ENCODE data around the gene CORO2B. TPM values are rescaled to one million over a fixed set of nuclear protein-coding genes. Genes with fewer than 3 reads are reported as not detected.
A peak's percentile ranks its signal among the peaks of the same experiment; 100 is the strongest.

The CORO2B gene
- total RNA-seq, 1 experiment from 2014 or later = not detected

DNA sequence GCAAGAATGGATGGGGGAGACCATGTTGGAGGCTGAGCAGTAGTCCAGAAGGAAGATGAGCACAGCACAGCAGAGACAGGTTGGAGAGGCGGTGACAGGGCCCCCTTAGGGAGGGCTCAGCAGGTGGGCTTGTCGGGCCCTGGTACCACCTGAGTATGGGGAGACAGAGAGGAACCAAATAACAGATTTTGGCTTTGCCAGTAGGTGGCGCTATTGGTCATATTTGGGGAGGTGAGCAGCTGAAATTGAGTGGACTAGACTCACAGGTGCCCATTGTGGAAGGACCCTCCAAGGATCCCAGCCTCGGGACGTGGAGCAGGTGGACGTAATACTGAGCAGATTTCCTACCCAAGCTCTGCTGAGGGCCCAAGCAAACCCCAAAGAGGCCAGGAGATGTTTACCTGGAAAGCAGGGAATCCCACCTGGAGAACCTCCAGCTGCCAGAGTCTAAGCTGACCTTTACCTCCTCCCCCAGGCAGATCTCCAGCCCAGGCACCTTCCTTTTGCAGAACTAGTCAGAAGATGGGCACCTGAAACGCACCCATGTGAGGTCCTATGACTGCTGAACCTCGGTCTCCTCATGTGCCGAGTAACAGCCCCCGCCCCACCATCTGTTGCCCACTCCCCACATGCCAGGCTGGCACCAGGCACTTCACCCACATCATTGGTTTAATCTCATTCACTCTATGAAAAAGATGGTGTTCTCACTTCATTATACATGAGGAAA is 24.6 kb upstream of the CORO2B start:
- DNase-seq (ENCODE audit: extremely low read depth, low read depth) = peak; percentile 69

DNA sequence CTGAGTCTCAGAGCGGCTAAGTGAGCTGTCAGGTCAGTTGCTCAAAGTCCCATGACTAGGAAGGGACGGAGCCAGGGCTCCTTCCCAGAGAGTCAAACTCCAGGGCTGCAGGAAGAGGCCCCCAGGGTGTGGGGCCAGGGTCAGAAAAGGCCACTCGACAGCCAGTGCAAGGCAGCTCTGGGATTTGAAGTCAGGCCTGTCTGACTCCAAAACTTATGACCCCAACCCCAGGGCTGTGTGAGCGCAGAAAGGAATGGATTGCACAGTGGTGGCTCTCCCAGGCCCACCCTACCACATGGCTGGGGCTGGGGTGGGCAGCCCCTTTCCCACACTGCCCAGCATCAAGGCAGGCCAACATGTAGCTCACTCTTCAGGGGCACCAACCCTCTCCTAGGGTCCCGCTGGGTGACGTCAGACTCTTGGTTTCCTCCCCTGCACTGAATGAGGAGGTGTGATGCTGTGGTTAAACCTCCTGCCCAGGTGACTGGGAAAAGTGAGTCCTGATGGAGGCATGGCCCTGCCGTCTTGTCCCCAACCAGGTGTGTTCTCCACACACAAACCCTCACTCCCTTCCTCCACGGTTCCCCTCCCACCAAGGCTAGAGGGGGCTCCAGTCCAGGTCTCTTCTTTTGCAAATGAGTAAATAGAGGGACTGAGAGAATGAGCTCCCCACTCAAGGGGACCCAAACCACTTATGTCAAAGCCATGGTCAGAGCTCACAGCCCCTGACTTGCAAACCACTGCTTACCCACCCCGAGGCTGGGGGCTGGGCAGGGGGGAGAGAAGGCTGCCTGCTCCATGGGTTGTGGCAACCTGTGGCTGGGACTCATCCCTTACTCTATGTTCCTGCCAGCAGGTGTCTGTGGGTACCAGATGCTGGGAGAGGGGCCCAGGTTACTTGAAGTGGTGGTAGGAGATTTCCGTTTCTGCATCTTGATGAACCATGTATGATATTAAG is 23.8 kb upstream of the CORO2B start:
- no peak for DNase-seq (ENCODE audit: extremely low read depth, low read depth)

DNA sequence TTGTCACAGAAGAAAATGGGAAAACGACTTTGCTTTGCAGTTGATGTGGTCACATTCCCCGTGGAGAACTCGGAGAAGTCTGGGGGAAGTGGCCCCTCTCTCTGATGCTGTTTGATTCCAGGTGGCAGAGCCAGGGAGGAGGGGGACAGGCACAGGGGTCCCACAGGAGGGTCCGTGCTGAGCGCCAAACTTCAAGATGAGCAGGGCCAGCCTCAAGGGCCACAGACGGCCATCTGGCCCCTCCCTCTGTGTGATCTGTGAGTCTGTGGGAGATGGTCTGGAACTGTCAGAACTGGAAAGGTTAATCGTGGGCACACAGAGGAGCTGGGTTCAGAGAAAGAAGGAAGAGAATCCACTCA is 23.1 kb upstream of the CORO2B start:
- DNase-seq (ENCODE audit: extremely low read depth, low read depth) = no peak

DNA sequence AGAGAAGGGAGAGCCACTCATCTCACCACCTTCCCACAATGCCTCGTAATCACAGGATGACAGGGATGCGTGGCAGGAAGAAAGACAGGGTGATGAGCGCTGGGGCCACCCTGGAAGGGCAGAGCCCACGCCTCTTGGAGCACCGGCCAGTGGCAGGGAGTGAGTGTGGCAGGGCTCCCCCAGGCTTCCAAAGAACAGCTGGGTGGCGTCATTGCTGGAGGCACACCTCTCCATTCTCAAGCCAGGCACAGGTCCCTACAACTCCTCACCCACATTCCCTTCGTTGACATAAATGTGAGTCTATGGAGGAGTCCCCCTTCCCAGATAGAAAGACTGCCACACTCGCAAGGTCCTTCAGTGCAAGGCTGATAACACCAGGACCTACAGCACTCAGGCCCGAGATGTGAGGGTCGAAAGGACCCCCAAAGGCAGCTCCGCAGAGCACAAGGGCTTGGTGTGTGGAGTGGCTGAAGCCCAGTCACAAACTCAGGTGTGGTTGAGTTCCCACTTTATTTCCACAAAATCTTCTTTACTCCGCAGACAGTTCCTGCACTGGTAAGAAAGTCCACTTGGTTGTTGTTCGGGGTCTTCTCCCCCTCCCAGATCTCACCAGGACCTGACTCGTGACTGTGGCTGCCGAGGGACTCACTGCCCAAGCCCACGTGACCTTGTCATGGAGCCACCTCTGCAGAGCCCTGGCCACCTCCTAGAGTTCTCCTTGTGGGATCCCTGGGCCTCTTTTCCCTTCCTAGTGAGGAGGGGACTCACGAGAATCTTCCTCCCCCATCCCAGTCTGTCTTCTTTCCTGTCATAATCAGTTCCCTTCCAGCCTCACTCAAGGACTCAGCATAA is 22.4 kb upstream of the CORO2B start:
- no peak for DNase-seq (ENCODE audit: extremely low read depth, low read depth)

DNA sequence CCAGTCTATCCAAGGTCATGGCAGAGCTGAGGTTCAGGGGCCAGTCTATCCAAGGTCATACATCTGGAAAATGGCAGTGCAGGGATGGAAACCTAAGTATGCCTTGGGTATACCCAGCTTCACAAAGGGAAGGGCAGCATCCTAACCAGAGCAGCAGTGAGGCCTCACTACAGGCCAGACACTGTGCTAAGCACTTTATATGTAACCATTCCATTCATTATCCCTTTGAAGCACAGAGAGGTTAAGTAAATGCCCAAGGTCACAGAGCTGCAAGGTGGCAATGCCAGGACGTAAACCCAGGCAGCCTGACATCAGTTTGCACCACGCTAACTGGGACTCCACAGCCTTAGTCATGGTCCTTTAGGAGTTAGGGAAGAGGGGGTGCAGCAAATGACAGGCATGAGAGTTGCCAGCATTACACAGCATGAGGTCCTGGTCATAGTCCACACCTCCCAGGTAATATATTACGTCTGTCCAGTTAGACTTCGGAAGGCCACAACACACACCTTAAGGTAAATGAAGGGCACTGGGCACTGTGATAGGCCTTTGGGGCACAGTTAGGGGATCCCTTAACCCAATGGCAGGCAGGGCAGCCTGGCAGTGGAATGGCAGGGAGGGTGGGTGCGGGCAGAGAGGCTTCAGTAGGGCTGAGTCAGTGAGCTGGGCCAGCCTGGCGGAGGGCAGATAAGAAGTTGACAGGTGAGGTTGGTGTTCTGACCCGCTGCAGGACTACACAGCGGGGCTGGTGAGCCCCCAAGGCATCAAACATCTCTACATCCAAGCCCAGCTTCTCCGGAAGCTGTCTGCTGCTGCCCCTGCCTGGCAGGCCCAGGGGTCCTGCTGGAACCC is 21.1 kb upstream of the CORO2B start:
- DNase-seq (ENCODE audit: extremely low read depth, low read depth) = no peak

DNA sequence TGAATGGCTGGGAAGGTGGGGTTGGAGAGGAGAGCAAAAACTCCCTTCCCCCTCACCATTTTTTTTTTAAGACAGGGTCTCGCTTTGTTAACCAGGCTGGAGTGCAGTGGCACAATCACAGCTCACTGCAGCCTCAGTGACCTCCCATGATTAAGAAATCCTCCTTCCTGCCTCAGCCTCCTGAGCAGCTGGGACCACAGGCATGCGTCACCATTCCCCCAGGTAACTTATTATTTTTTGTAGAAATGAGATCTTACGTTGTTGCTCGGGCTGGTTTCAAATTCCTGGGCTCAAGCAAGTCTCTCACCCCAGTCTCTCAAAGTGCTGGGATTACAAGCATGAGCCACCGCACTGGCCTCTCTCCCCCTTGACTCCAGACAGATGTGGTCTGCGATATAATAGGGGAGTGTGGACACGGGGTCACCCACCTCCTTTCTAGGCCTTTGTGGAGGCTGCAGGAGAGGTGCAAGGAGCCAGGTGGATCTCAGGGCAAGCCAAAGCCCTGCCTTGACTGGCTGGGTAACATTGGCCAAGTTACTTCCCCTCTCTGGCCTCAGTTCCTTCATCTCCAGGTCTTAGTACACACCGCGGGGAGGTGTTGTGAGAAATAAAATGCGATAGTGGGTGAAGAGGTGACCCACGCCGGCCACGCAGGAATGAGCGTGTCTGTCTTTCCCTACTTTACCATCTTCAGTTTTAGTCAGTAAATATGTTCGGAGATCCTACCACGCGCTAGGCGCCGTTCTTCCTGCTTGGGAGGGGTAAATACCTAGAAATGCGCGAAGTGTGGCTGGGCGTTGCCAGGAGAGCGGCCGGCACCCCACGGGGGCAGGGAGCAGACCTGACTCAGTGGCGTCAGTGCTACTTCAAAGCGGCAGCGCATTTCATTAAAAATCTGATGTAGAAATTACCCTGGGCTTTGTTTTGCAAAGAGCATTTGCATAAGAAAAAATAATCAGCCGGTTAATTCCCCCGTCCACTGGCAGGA is 20.2 kb upstream of the CORO2B start:
- DNase-seq (ENCODE audit: extremely low read depth, low read depth) = no peak

DNA sequence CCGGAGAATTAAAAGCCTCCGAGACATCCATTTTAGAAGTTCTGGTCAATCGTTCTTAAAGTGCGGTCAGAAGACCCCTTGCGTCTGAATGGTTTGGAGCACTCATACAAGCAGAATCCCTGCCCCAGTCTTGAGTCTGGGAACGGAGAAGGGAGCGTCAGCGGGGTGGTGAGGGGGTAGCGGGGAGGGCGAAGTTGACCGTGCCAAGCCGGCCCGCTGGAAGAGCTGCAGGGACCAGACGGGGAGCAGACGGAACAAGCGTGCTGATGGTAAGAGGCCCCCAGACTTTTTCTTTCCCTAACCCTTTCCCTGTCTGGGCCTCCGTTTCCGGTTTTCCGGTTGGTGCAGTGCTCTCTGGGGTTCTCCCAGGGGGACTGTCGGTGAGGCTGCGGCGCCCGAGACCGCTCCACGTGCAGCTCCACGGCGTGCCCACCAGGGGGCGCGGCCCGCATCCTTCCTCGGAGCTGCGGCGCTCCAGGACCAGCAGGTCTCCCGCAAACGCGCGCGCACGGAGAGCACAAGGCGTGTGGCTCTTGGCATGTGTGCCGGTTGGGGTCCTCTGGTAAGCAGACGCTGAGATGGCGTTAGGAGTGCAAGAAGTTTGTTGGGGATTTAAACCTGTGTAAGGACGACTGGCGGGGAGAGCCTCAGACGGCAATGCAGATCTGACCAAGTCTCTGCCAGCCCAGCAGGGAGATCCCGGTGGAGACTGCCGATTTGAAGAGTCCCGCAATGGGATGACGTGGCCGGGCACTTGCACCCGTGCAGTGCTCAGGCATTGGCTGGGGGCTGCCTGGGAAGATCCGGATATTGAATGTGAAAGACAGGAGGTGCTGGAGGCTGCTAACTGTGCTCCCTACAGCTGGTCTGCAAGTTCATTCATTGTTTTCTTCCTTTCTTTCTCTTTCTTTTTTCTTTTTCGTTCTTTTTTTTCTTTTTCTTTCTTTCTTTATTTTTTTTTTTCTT is 19.2 kb upstream of the CORO2B start:
- peak; percentile 50 for DNase-seq (ENCODE audit: extremely low read depth, low read depth)

DNA sequence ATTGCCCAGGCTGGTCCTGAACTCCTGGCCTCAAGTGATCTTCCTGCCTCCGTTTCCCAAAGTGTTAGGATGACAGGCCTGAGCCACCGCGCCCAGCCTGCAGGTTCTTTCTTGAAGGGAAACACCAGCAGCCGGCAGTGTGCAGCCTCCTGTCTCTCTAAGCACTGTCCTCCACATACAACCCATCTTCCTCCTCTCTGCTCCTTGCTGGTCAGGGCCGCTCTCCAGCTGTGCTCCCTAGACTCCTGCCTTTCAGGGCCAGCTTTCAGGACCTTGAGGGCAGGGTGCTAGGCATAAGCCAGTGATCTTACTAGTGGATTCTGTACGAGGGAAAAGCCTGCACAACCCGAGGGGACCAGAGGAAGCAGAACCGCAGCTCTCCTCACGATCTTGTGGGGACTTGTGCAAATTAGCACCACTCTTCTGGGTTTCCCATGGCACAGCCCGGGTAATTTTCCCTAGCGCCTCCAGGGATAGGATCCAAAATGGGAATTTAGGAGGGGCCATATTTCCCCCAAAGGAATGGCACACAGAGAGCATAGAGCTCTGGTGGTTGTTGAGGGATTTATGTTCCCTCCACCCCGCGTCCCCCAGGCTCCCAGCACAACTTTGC is 18.2 kb upstream of the CORO2B start:
- DNase-seq (ENCODE audit: extremely low read depth, low read depth) = no peak

DNA sequence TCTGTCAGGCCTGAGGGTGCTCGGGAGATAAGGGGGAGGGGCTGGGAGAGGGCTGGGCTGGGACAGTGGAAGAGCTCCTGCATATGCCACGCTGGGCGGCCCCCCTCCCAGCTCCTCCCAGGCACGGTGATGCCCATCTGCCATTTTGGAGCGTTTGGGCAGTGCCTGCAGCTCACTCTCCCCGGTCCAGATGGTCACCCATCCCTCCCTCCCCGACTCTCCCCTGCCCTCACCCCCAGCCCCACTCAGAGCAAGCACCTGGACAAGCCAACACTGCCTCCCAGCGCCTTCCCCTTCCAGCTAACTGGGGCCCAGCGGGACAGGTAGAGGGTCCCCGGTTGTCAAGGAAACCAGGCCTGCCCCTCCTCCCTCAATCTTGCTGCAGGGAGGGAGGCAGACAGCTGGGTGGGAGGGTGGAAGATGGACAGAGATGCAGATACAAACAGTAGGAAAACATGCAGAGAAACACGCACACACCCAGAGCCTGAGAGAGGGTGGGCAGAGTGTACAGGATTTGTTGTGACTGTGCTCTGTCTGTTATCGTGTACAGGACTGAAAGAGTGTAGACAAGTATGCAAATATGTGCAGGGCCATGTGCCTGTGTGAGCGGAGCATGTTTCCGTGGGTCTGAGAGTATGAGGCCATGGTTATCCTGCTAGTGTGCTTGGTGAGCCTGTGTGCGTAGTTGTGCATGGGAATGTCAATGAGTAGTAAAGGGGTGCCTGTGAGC is 17.5 kb upstream of the CORO2B start:
- DNase-seq (ENCODE audit: extremely low read depth, low read depth) = no peak

DNA sequence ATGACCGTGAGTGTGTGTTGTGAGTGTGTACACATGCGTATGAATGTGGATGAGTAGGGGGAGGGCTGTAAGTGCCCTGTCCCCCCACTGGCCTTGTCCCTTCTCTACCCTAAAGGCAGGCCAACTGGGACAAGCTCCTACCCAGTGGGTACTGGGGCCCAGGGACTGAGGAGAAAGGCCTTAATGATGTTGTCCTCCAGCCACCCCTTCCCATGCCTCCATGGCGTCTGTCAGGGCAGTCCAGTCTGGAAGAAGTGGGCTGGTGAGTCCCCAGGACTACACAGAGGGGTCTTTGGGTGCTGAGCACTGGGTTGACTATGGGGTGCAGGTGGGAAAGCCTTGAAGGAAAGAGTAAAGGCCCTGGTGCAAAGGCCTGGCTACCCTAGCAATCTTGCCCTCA is 16.9 kb upstream of the CORO2B start:
- no peak for DNase-seq (ENCODE audit: extremely low read depth, low read depth)

DNA sequence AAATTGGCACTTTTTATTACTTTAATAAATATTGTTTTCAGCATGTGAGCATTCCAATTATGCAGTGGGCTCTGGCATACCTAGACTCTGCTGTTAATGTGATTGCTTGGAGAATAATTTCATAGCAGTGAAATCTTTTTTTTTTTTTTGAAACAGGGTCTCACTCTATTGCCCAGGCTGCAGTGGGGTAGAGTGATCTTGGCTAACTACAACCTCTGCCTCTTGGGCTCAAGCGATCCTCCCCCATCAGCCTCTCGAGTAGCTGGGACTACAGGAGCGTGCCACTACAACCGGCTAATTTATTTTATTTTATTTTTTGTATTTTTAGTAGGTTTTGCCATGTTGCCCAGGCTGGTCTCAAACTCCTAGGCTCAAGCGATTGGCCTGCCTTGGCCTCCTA is 14.6 kb upstream of the CORO2B start:
- DNase-seq (ENCODE audit: extremely low read depth, low read depth) = no peak

DNA sequence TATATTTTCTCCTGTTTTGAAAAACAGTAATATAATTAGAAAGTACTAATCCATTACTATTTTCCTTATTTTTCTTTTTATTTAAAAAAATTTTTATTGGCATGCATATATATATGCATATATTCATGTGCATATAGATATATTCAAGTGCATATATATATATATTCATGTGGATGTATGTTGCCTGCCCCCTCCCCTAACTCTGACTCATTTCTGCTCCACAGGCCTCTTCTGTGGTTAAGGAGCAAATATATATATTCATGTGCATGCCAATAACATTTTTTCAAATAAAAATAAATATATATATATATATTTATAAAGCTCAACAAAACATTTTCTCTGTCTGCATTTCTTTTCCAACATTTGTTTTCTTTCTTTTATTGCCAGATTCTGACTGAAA is 13.6 kb upstream of the CORO2B start:
- no peak for DNase-seq (ENCODE audit: extremely low read depth, low read depth)

DNA sequence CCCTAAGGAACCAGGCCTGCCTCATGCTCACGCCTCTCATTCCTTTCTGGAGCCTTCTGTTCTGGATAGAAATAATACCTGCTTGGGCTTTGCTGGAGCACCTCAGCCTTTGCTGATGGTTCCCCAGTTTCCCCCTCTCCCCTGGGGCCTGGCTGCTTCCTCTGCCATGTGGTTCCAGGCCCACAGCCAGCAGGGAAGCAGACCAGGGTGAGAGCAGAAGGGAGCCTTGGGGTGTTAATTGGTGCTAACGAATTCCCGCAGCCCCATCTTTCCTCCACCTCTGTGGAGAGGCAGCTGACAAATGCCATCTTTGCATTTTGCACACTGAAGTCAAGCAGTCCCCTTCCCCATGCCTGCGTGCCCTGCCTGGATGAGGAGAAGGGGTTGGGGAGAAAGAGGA is 13.1 kb upstream of the CORO2B start:
- DNase-seq (ENCODE audit: extremely low read depth, low read depth) = no peak

DNA sequence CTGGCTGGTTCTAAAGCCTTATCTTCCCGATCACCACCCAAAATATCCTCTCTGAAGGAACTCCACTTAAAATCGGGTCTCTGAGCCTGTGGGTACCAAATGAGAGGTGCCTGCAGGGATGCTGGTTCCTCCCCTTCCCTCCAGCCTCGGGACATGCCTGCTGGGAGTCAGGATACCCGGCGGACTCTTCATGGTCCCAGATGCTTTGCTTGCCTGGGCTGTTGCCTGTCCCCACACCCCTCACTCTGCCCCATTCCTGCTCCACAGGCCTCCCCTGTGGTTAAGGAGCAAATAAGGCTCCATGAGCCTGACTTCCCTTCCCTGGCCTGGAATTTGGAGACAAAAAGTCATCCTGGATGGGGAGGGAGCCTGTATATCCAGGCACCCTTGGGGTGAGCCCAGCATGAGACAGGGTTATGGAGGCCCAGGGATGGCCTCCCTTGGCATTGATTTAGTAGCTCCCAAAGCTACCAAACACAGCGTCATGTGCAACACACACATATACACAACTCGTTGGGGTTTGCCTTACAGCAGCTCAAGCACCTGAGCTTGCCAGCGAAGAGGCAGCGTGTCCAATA is 12.3 kb upstream of the CORO2B start:
- no peak for DNase-seq (ENCODE audit: extremely low read depth, low read depth)

DNA sequence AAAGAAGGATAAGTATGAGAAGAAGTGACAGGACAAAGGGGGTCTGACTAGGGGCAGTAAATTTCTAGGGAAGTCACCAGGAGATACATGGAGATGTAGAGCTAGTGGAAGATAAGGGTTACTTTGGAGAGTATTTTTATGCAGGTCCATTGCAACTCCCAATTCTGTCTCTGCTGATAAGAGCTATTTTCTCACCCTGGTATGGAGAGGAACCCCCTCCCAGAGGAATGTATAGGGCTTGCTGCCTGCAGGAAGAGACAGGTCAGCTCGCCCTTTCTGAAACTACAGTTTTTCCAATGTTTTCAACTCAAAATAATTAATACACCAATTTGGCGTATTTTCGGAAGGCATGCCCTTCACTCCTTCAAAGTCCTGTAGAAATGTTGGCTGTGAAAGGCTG is 11.4 kb upstream of the CORO2B start:
- DNase-seq (ENCODE audit: extremely low read depth, low read depth) = no peak

DNA sequence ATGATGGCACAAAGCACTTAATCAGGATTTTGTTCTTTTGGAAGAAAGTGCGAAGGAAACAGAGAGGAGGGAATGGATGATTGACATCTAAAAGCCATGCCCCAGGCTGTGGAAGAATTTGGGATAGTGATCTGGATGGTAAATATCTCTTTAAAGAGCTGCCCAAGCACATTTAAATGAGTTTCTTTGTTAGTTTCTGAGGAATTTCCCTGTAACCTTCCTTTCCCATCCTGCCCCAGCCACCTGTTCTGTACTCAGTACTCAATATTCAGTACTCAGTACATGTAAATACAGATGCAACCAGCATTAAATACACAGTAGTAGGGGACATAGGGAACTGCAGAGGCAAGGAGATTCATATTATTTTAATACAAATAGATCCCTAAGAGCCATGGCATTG is 7.8 kb upstream of the CORO2B start:
- no peak for DNase-seq (ENCODE audit: extremely low read depth, low read depth)
